Activated B cell treated with CpG ODN at 0.5 μM for 24 hours (primary cell): ENCODE data around the gene CHN1. TPM values are rescaled to one million over a fixed set of nuclear protein-coding genes. Genes with fewer than 3 reads are reported as not detected.

Experiments
- ATAC-seq: fragments of 200-7000 bp; cut with Tn5 transposase; one replicate; pipeline ENCODE4 v1.10.0; 2021; ENCODE audit warnings: low read depth, mild to moderate bottlenecking, moderate library complexity
- CTCF ChIA-PET: fragments of 350-600 bp; sonication (Branson Sonifier 250); formaldehyde crosslinking; loops from one replicate; lab custom pipeline; 2021; ENCODE audit warnings: antibody characterized with exemption; lab: Charles Lee
- POLR2A ChIA-PET: fragments of 350-600 bp; sonication (Branson Sonifier 250); formaldehyde crosslinking; loops from one replicate; lab custom pipeline; 2021; ENCODE audit warnings: antibody characterized with exemption; lab: Charles Lee
- DNase-seq: peaks from one replicate; pipeline ENCODE4 v3.0.0; 2022
- H3K27ac Mint-ChIP-seq: one replicate; pipeline ENCODE4 v1.8.0; 2020; ENCODE audit warnings: mixed read lengths
- H3K27me3 Mint-ChIP-seq: one replicate; pipeline ENCODE4 v1.8.0; 2021; ENCODE audit warnings: mixed read lengths
- H3K36me3 Mint-ChIP-seq: one replicate; pipeline ENCODE4 v1.8.0; 2021; ENCODE audit warnings: low read depth, mixed read lengths
- H3K4me1 Mint-ChIP-seq: one replicate; pipeline ENCODE4 v1.8.0; 2021; ENCODE audit warnings: mixed read lengths
- H3K4me3 Mint-ChIP-seq: one replicate; pipeline ENCODE4 v1.8.0; 2020; ENCODE audit warnings: mild to moderate bottlenecking, mixed read lengths
- H3K9me3 Mint-ChIP-seq: one replicate; pipeline ENCODE4 v1.8.0; 2020; ENCODE audit warnings: mixed read lengths
- CTCF ChIP-seq: fragments of 200-600 bp; IDR thresholded peaks from one replicate; pipeline ENCODE4 v1.8.0; 2022; ENCODE audit warnings: antibody characterized with exemption, mild to moderate bottlenecking
- intact Hi-C: fragments of 100-400 bp; cut with micrococcal nuclease; formaldehyde crosslinking; loops from one replicate; pipeline ENCODE4 v1.15.1; 2024
- total RNA-seq: library from RNA; stranded (reverse); gene quantifications from 2 replicates; pipeline ENCODE4 v1.2.3, GENCODE V29; 2022

The CHN1 gene
- total RNA-seq, 1 donor from 2014 or later, result 0.80 TPM

- CTCF ChIA-PET, result no interaction called here
- Mint-ChIP-seq H3K4me3 (no peak overlapping the region), H3K27me3 (no peaks in the 10 kb centered on the region), H3K9me3 (no peaks in the 10 kb centered on the region), H3K36me3 (no peaks in the 10 kb centered on the region), H3K27ac (no peak overlapping the region), H3K4me1 (no peaks in the 10 kb centered on the region)
- no peak for TF ChIP-seq CTCF
- DNase-seq, result no peak
- intact Hi-C loops, result no loop called here
- no peak for ATAC-seq
- POLR2A ChIA-PET, result no interaction called here
Measured at GRCh38 chr2:174802459-174802858, 202.7 kb downstream of the CHN1 start.

GRCh38 chr2:174800436-174801205, 204.6 kb downstream of the CHN1 start:
- Mint-ChIP-seq H3K27me3 (peaks cover 5% of the 10 kb centered on the region), H3K4me1 (no peaks in the 10 kb centered on the region), H3K4me3 (no peak overlapping the region), H3K36me3 (no peaks in the 10 kb centered on the region), H3K27ac (no peak overlapping the region), H3K9me3 (no peaks in the 10 kb centered on the region)
- TF ChIP-seq CTCF, result no peak
- intact Hi-C loops, result no loop called here
- ATAC-seq (no peak), DNase-seq (no peak)
- ChIA-PET POLR2A (no interaction called here), CTCF (no interaction called here)

GRCh38 chr2:174798801-174799200, 206.4 kb downstream of the CHN1 start:
- POLR2A ChIA-PET, result no interaction called here
- H3K36me3 Mint-ChIP-seq, result no peaks in the 10 kb centered on the region
- CTCF ChIA-PET, result no interaction called here

GRCh38 chr2:174797781-174798276, 207.4 kb downstream of the CHN1 start:
- DNase-seq (no peak), ATAC-seq (no peak)
- TF ChIP-seq CTCF, result no peak
- H3K4me1 Mint-ChIP-seq, result no peaks in the 10 kb centered on the region
- H3K4me3 Mint-ChIP-seq, result no peak overlapping the region
- intact Hi-C loops, result no loop called here
- H3K9me3 Mint-ChIP-seq, result no peaks in the 10 kb centered on the region
- peaks cover 14% of the 10 kb centered on the region for H3K27me3 Mint-ChIP-seq
- POLR2A ChIA-PET, result no interaction called here
- CTCF ChIA-PET, result no interaction called here
- no peak overlapping the region for H3K27ac Mint-ChIP-seq
- H3K36me3 Mint-ChIP-seq, result no peaks in the 10 kb centered on the region

More at GRCh38 chr2:174798801-174799200, 206.4 kb downstream of the CHN1 start:
- Mint-ChIP-seq H3K27me3 (peaks cover 9% of the 10 kb centered on the region), H3K4me3 (no peak overlapping the region), H3K27ac (no peak overlapping the region), H3K4me1 (no peaks in the 10 kb centered on the region), H3K9me3 (no peaks in the 10 kb centered on the region)
- intact Hi-C loops, result no loop called here
- ATAC-seq, result no peak
- DNase-seq, result no peak
- TF ChIP-seq CTCF, result no peak

- H3K9me3 Mint-ChIP-seq, result no peaks in the 10 kb centered on the region
- intact Hi-C loops, result no loop called here
- H3K27me3 Mint-ChIP-seq, result peaks cover 14% of the 10 kb centered on the region
- H3K4me1 Mint-ChIP-seq, result no peaks in the 10 kb centered on the region
- TF ChIP-seq CTCF, result no peak
- ChIA-PET CTCF (interaction anchor here (1.3 kb wide), 1 partner anchor 48 kb away, joined by 6 read pairs; no protein-coding TSS in a partner anchor), POLR2A (no interaction called here)
- no peak for DNase-seq
- H3K36me3 Mint-ChIP-seq, result no peaks in the 10 kb centered on the region
- no peak overlapping the region for H3K27ac Mint-ChIP-seq
- no peak for ATAC-seq
- H3K4me3 Mint-ChIP-seq, result no peak overlapping the region
Measured at GRCh38 chr2:174796319-174796771, 208.8 kb downstream of the CHN1 start.
